HCT116 (cell line): ENCODE results near the gene ADAM8. TPM values are rescaled to one million over a fixed set of nuclear protein-coding genes. Genes with fewer than 3 reads are reported as not detected.

Experiments used
- ATAC-seq: fragments of 200-7000 bp; cut with Tn5 transposase; 2 replicates; pipeline ENCODE4 v1.9.1; 2020; ENCODE audit warnings: mild to moderate bottlenecking, moderate library complexity
- BruUV-seq: library from RNA; stranded (reverse); fragments of 400-500 nt; replicated peaks from 2 replicates; lab custom pipeline; 2021; lab: Mats Ljungman, UMichigan
- CTCF ChIA-PET: fragments of 300-600 bp; sonication (Branson Sonifier 250); formaldehyde crosslinking; loops from one replicate; lab custom pipeline; 2021; ENCODE audit warnings: antibody characterized with exemption; lab: Charles Lee
- POLR2A ChIA-PET: fragments of 300-600, 350-600 bp; sonication (Branson Sonifier 250); formaldehyde crosslinking; loops from one replicate; lab custom pipeline; 2021; ENCODE audit warnings: antibody characterized with exemption; lab: Charles Lee
- RAD21 ChIA-PET, 2 experiments: fragments of 300-600 bp; sonication (Branson Sonifier 250); formaldehyde crosslinking; loops; one replicate each; lab custom pipeline; 2023; ENCODE audit warnings: low total read pairs in 2 of 2; ENCODE audit not compliant: uncharacterized antibody in 2 of 2, unreplicated experiment in 2 of 2, low non-redundant PET in 1 of 2; lab: Charles Lee
- DNase-seq: peaks from one replicate; pipeline ENCODE4 v3.0.0-alpha.2; 2010; ENCODE audit warnings: low read depth, low spot score
- H2AFZ ChIP-seq: fragments of 200-600 bp; shearing (Covaris generic), sonication (generic); 2 replicates; pipeline ENCODE4 v1.6.1; 2017; ENCODE audit warnings: low read depth, mixed run types, mixed read lengths, antibody characterized with exemption, low read length; ENCODE audit not compliant: poor library complexity, severe bottlenecking
- H3K27ac ChIP-seq: 2 replicates; pipeline ENCODE4 v1.5.1; 2012; ENCODE audit warnings: low read depth, low read length
- H3K27me3 ChIP-seq: fragments of 200-600 bp; sonication (generic); 2 replicates; pipeline ENCODE4 v1.6.1; 2016; ENCODE audit warnings: mixed run types, low read length, mixed read lengths; ENCODE audit not compliant: insufficient read depth
- H3K36me3 ChIP-seq, 2 experiments: fragments of 200-500 bp in 1 of 2; fragments of 200-600 bp in 1 of 2; sonication (Bioruptor generic) in 1 of 2; sonication (generic) in 1 of 2; 2 replicates each; pipeline versions ENCODE4 v1.5.1 to v1.6.1; 2014 to 2016; ENCODE audit warnings: low read length in 2 of 2, inconsistent platforms in 1 of 2, mixed read lengths in 1 of 2, mixed run types in 1 of 2; ENCODE audit not compliant: insufficient read depth in 2 of 2, control insufficient read depth in 1 of 2
- H3K4me1 ChIP-seq, 2 experiments: fragments of 200-600 bp in 1 of 2; sonication (generic) in 1 of 2; 2 replicates each; pipeline versions ENCODE4 v1.5.1 to v1.6.1; 2012 to 2017; ENCODE audit warnings: low read length in 2 of 2, inconsistent platforms in 1 of 2, mild to moderate bottlenecking in 1 of 2, mixed read lengths in 1 of 2, mixed run types in 1 of 2, moderate library complexity in 1 of 2; ENCODE audit not compliant: insufficient read depth in 2 of 2, control insufficient read depth in 1 of 2
- H3K4me2 ChIP-seq: fragments of 200-600 bp; sonication (generic); 2 replicates; pipeline ENCODE4 v1.6.1; 2017; ENCODE audit warnings: mixed run types, low read length, mixed read lengths
- H3K4me3 ChIP-seq, 2 experiments: fragments of 200-600 bp in 1 of 2; sonication (generic) in 1 of 2; replicated peaks in 1 of 2; 2 replicates each; pipeline ENCODE4 v1.5.1; 2011 to 2016; ENCODE audit warnings: low read length in 2 of 2, control low read depth in 1 of 2, low read depth in 1 of 2, mild to moderate bottlenecking in 1 of 2, mixed read lengths in 1 of 2, mixed run types in 1 of 2
- H3K79me2 ChIP-seq: fragments of 200-600 bp; sonication (generic); 2 replicates; pipeline ENCODE4 v1.6.1; 2017; ENCODE audit warnings: mild to moderate bottlenecking, mixed run types, low read length, moderate library complexity, mixed read lengths; ENCODE audit not compliant: insufficient read depth
- H3K9ac ChIP-seq: fragments of 200-600 bp; sonication (generic); 2 replicates; pipeline ENCODE4 v1.6.1; 2016; ENCODE audit warnings: low read length, mixed read lengths
- H3K9me2 ChIP-seq: fragments of 200-600 bp; sonication (generic), shearing (Covaris generic); 2 replicates; pipeline ENCODE4 v1.6.1; 2017; ENCODE audit warnings: mixed run types, mild to moderate bottlenecking, moderate library complexity; ENCODE audit not compliant: insufficient read depth
- H3K9me3 ChIP-seq, 2 experiments: fragments of 200-500 bp in 1 of 2; fragments of 200-600 bp in 1 of 2; sonication (Bioruptor generic) in 1 of 2; sonication (generic) in 1 of 2; 2 replicates each; pipeline ENCODE4 v1.6.1; 2014 to 2017; ENCODE audit warnings: low read length in 2 of 2, mixed read lengths in 2 of 2, inconsistent platforms in 1 of 2, low read depth in 1 of 2, mild to moderate bottlenecking in 1 of 2, mixed run types in 1 of 2, moderate library complexity in 1 of 2; ENCODE audit not compliant: control insufficient read depth in 1 of 2, insufficient read depth in 1 of 2
- H4K20me1 ChIP-seq: fragments of 200-600 bp; sonication (generic), shearing (Covaris generic); 2 replicates; pipeline ENCODE4 v1.6.1; 2017; ENCODE audit warnings: mixed run types, mild to moderate bottlenecking, moderate library complexity; ENCODE audit not compliant: insufficient read depth
- ATF3 ChIP-seq: IDR thresholded peaks from 2 replicates; pipeline ENCODE4 v1.6.1; 2012
- CTCF ChIP-seq, 3 experiments: fragments of 200-600 bp in 1 of 3; sonication (generic) in 1 of 3; IDR thresholded peaks in 2 of 3; conservative IDR thresholded peaks in 1 of 3; 2 replicates each; pipeline ENCODE4 v1.5.1; 2012 to 2017; ENCODE audit warnings: low read depth in 2 of 3, low read length in 2 of 3, antibody characterized with exemption in 1 of 3, borderline replicate concordance in 1 of 3, control low read depth in 1 of 3, mild to moderate bottlenecking in 1 of 3, mixed read lengths in 1 of 3, mixed run types in 1 of 3, moderate library complexity in 1 of 3; ENCODE audit not compliant: insufficient read depth in 1 of 3
- EGR1 ChIP-seq: IDR thresholded peaks from 2 replicates; pipeline ENCODE4 v1.6.1; 2012; ENCODE audit warnings: low read depth
- ELF1 ChIP-seq: IDR thresholded peaks from 2 replicates; pipeline ENCODE4 v1.6.1; 2012; ENCODE audit warnings: low read depth, borderline replicate concordance
- EZH2 ChIP-seq: fragments of 200-600 bp; sonication (generic); IDR thresholded peaks from 2 replicates; pipeline ENCODE4 v1.6.1; 2017; ENCODE audit warnings: antibody characterized with exemption, mixed run types
- JUND ChIP-seq: IDR thresholded peaks from 2 replicates; pipeline ENCODE4 v1.6.1; 2012
- RAD21 ChIP-seq: IDR thresholded peaks from 2 replicates; pipeline ENCODE4 v1.6.1; 2012; ENCODE audit warnings: low read depth, mild to moderate bottlenecking
- SIN3A ChIP-seq: IDR thresholded peaks from 2 replicates; pipeline ENCODE4 v1.6.1; 2012; ENCODE audit warnings: low read depth
- SP1 ChIP-seq: IDR thresholded peaks from 2 replicates; pipeline ENCODE4 v1.6.1; 2012; ENCODE audit warnings: low read depth
- YY1 ChIP-seq: IDR thresholded peaks from 2 replicates; pipeline ENCODE4 v1.6.1; 2011; ENCODE audit warnings: low read length, low read depth, moderate library complexity, mild to moderate bottlenecking; ENCODE audit not compliant: insufficient replicate concordance; ENCODE audit errors: extremely low read depth
- ZFX ChIP-seq: fragments of 450-650 bp; IDR thresholded peaks from 2 replicates; pipeline ENCODE4 v1.6.1; 2017
- ZNF274 ChIP-seq: fragments of 200-500 bp; sonication (Bioruptor generic); IDR thresholded peaks from 2 replicates; pipeline ENCODE4 v1.6.1; 2014; ENCODE audit warnings: mild to moderate bottlenecking, low read depth, low read length, inconsistent platforms
- intact Hi-C: fragments of 100-400 bp; cut with micrococcal nuclease; formaldehyde crosslinking; loops from 2 replicates; pipeline ENCODE4 v1.10.0; 2022
- total RNA-seq: library from RNA; stranded (reverse); gene quantifications from one replicate; pipeline ENCODE4 v1.2.1, GENCODE V29; 2021; ENCODE audit not compliant: unreplicated experiment
- TF ChIP-seq, protein P1 (sequence below): IDR thresholded peaks from 2 replicates; pipeline ENCODE4 v1.6.1; 2011; ENCODE audit warnings: mild to moderate bottlenecking, low read length, moderate library complexity; ENCODE audit not compliant: insufficient replicate concordance; ENCODE audit errors: extremely low read depth

The ADAM8 gene
- total RNA-seq, 1 experiment from 2014 or later: 4.1 TPM

GRCh38 chr10:133289761-133290160 lies 13.1 kb upstream of the ADAM8 start:
- BruUV-seq: no TSS peak
- Histone ChIP-seq H3K36me3 (no peaks in the 10 kb centered on the region), H3K79me2 (no peaks in the 10 kb centered on the region), H3K4me3 (no peak overlapping the region), H3K27ac (no peak overlapping the region), H3K27me3 (no peaks in the 10 kb centered on the region), H3K9me3 (no peaks in the 10 kb centered on the region), H3K9me2 (no peaks in the 10 kb centered on the region), H3K4me2 (no peak overlapping the region), H3K9ac (no peak overlapping the region), H3K4me1 (peaks cover 0 to 6% of the 10 kb centered on the region in 2 experiments; a peak in 1 of 4 replicates), H2AFZ (no peak overlapping the region), H4K20me1 (no peaks in the 10 kb centered on the region)
- DNase-seq (no peak), ATAC-seq (no peak)
- POLR2A ChIA-PET: no interaction called here
- intact Hi-C loops: no loop called here
- TF ChIP-seq ZNF274 (no peak), ELF1 (no peak), EZH2 (no peak), YY1 (no peak), ATF3 (no peak), CTCF (IDR thresholded peaks at IDR 0.05 in 2 of 3, conservative IDR thresholded peaks at IDR 0.05 in 1 of 3; ENCODE audit: borderline replicate concordance in 1 of 3, insufficient read depth in 1 of 3, low read depth in 2 of 3, low read length in 2 of 3) (no peak), SIN3A (no peak), ZFX (no peak), EGR1 (no peak), JUND (no peak), RAD21 (no peak), SP1 (no peak)
- TF ChIP-seq, protein P1, sequence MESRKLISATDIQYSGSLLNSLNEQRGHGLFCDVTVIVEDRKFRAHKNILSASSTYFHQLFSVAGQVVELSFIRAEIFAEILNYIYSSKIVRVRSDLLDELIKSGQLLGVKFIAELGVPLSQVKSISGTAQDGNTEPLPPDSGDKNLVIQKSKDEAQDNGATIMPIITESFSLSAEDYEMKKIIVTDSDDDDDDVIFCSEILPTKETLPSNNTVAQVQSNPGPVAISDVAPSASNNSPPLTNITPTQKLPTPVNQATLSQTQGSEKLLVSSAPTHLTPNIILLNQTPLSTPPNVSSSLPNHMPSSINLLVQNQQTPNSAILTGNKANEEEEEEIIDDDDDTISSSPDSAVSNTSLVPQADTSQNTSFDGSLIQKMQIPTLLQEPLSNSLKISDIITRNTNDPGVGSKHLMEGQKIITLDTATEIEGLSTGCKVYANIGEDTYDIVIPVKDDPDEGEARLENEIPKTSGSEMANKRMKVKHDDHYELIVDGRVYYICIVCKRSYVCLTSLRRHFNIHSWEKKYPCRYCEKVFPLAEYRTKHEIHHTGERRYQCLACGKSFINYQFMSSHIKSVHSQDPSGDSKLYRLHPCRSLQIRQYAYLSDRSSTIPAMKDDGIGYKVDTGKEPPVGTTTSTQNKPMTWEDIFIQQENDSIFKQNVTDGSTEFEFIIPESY: no peak
- CTCF ChIA-PET: no interaction called here
- RAD21 ChIA-PET: no interaction called here
